AG09309 (cell line): Measurements from ENCODE around the gene DDX42.

ENCODE experiments used
- DNase-seq: peaks from one replicate; pipeline ENCODE4 v3.0.0-alpha.2; 2010; ENCODE audit warnings: low read depth
- H3K4me3 ChIP-seq: 2 replicates; pipeline ENCODE4 v1.5.1; 2011; ENCODE audit warnings: mild to moderate bottlenecking, low read depth, low read length, moderate library complexity; ENCODE audit not compliant: control insufficient read depth
- TF ChIP-seq, protein P1 (sequence below): IDR thresholded peaks from 2 replicates; pipeline ENCODE4 v1.5.1; 2011; ENCODE audit warnings: mild to moderate bottlenecking, low read depth, low read length, inconsistent platforms; ENCODE audit not compliant: insufficient read depth, control insufficient read depth; ENCODE audit errors: missing control alignments

The DDX42 gene

DNA sequence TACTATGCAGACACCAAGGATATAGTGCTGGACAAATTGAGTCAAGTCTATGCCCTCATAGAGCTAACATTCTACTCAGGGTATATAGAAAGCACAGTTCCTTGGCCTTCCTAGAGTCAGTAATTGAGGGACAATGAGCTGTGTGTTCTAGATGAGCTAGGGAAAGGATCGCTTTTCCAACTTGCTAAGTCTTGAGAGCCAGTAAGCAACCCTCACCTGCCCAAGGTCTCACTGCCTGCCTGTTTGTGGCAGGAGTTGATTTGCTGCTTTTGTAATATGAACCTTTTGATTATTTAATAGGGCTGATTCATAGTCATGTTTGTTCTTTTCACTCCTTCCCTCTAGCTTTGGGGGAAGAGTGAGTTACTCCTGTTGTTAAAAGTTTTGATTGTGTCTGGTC is 6.5 kb downstream of the DDX42 start:
- H3K4me3 ChIP-seq, result no peak overlapping the region
- TF ChIP-seq, protein P1, sequence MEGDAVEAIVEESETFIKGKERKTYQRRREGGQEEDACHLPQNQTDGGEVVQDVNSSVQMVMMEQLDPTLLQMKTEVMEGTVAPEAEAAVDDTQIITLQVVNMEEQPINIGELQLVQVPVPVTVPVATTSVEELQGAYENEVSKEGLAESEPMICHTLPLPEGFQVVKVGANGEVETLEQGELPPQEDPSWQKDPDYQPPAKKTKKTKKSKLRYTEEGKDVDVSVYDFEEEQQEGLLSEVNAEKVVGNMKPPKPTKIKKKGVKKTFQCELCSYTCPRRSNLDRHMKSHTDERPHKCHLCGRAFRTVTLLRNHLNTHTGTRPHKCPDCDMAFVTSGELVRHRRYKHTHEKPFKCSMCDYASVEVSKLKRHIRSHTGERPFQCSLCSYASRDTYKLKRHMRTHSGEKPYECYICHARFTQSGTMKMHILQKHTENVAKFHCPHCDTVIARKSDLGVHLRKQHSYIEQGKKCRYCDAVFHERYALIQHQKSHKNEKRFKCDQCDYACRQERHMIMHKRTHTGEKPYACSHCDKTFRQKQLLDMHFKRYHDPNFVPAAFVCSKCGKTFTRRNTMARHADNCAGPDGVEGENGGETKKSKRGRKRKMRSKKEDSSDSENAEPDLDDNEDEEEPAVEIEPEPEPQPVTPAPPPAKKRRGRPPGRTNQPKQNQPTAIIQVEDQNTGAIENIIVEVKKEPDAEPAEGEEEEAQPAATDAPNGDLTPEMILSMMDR, result no peak
- DNase-seq, result no peak

DNA sequence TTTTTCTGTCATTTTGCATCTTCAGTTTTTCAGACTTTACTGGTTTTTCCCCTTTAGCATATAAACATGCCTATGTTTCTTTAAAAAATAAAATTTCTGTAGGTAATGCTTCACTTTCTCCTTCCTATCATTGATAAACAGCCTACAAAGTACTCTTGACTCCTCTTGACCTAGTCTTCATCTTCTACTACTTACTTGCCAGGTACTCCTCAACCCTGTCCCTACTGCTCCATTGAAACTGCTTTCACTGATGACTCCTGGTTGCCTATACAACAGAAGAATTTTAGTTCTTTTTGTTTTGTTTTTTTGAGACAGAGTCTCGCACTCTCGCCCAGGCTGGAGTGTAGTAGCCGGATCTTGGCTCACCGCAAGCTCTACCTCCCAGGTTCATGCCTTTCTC is 7.0 kb downstream of the DDX42 start:
- DNase-seq, result no peak
- no peak overlapping the region for H3K4me3 ChIP-seq
- TF ChIP-seq, protein P1, result no peak

DNA sequence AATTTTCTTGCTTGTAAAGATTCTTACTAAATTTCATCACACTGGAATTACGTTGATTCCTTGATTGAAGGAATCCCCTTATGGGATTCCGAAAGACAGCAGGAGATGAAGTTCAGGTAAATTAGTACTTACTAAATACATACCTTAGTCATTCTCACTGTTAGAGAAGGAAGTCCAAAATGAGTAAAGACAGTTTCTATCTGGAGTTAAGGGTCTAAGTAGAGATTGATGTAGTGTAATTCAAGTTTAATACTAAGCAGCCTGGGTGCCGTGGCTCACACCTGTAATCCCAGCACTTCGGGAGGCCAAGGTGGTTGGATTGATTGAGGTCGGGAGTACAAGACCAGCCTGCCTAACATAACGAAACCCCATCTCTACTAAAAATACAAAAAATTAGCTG is 9.6 kb downstream of the DDX42 start:
- DNase-seq, result no peak
- TF ChIP-seq, protein P1, result no peak
- H3K4me3 ChIP-seq, result no peak overlapping the region

DNA sequence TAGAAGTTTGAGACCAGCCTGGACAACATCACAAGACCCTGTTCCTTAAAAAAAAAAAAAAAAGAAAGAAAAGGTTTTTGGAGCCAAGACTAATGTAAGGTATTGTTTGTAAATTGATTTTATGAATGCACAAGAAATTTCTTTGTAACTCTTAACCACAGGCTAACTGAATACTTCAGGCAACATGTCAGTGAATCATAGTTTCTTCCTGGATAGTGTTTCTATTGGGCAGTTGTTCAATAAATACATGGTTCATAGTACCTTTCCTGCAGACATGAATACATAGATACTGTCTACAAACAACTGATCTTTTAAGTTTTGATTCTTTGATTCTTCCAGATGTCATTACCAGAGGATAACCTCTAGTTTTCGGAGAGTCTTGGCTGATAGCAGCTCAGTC is 11.6 kb downstream of the DDX42 start:
- TF ChIP-seq, protein P1, result no peak

DNA sequence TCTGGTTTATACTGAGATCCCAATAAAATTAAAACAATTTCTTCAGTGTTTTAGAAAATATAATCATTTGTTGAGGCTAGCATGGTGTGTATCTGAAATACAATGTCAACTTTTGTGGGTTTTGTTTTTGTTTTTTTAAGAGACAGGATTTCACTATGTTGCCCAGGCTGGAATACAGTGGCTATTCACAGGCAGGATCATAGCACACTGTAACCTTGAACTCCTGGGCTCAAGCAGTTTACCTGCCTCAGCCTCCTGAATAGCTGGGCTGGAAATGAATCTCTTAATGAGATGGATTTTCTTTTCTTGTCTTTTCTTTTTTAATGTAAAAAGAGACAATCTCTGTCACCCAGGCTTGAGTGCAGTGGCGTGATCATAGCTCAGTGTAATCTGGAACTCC is 12.1 kb downstream of the DDX42 start:
- TF ChIP-seq, protein P1, result no peak

More for the DNA sequence above, 11.6 kb downstream of the DDX42 start:
- no peak for DNase-seq
- H3K4me3 ChIP-seq, result no peak overlapping the region

DNA sequence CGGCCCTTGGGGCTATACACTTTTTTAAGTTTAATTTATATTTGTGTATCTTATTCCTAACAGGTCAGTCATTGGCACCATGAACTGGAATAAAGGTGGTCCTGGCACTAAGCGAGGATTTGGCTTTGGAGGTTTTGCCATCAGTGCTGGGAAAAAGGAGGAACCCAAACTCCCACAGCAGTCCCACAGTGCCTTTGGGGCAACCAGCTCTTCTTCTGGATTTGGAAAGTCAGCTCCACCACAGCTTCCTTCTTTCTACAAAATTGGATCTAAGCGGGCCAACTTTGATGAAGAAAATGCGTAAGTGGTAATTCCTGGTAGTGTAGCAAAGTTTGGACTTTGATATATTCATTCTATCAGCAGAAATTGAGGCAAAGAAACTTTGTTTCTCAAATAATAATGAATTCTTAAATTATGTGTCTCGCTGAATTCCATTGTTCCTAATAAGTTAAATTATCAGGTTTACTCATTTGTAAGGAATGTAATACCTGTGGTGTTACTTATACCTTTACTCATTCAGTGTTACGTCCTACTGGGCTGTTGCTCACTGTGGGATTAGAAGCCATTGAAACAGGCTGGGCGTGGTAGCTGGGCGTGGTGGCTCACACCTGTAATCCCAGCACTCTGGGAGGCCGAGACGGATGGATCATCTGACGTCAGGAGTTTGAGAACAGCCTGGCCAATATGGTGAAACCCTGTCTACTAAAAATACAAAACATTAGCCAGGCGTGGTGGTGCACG is 13.2 kb downstream of the DDX42 start:
- no peak for DNase-seq
- TF ChIP-seq, protein P1, result no peak
- H3K4me3 ChIP-seq, result no peak overlapping the region

More for the DNA sequence above, 12.1 kb downstream of the DDX42 start:
- no peak for DNase-seq
- H3K4me3 ChIP-seq, result no peak overlapping the region
